ENCODE results near the gene SLC6A19. TPM values are rescaled to one million over a fixed set of nuclear protein-coding genes. Genes with fewer than 3 reads are reported as not detected.

SLC6A19 gene
- total and polyA plus RNA-seq, 10 of the 15 experiments (the other 5 are each of a cell fraction or from before 2014, with no cell fraction given), result 0.01 to 0.03 TPM; not detected in 8

DNA sequence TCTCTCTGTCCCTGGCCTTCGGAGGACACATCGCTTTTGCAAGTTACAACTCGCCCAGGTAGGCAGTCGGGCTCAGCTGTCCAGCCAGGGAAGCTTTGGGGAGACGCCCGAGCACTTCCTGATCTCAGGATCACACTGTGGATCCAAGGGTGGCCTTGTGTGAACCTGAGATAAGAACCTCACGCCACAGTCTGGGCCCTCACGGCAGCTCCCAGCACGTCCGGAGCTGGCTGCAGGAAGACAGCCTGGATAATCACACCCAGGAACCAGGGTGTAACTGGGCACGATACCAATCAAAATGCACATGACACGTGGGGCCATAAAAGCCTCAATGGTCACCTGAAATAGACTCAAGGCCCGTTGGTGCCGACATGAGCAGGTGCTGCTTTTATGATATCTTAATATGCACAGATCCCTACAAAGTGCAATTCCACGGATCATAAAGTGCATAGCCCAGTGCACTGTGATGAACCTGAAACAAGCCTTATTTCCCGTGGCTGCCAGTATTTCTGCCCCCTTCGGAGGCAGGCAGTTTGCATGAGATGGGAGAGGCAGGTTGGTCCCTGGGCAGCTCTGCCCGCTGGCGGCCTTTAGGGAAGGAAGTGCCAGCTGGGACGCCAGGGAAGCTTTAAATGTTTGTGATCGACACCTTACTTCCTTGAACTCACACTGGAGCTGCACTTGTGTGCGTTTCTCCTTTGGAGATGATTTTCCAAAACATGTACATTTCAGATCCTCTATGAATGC lies 38.3 kb downstream of the SLC6A19 start (continued):
- TF ChIP-seq, protein P1, sequence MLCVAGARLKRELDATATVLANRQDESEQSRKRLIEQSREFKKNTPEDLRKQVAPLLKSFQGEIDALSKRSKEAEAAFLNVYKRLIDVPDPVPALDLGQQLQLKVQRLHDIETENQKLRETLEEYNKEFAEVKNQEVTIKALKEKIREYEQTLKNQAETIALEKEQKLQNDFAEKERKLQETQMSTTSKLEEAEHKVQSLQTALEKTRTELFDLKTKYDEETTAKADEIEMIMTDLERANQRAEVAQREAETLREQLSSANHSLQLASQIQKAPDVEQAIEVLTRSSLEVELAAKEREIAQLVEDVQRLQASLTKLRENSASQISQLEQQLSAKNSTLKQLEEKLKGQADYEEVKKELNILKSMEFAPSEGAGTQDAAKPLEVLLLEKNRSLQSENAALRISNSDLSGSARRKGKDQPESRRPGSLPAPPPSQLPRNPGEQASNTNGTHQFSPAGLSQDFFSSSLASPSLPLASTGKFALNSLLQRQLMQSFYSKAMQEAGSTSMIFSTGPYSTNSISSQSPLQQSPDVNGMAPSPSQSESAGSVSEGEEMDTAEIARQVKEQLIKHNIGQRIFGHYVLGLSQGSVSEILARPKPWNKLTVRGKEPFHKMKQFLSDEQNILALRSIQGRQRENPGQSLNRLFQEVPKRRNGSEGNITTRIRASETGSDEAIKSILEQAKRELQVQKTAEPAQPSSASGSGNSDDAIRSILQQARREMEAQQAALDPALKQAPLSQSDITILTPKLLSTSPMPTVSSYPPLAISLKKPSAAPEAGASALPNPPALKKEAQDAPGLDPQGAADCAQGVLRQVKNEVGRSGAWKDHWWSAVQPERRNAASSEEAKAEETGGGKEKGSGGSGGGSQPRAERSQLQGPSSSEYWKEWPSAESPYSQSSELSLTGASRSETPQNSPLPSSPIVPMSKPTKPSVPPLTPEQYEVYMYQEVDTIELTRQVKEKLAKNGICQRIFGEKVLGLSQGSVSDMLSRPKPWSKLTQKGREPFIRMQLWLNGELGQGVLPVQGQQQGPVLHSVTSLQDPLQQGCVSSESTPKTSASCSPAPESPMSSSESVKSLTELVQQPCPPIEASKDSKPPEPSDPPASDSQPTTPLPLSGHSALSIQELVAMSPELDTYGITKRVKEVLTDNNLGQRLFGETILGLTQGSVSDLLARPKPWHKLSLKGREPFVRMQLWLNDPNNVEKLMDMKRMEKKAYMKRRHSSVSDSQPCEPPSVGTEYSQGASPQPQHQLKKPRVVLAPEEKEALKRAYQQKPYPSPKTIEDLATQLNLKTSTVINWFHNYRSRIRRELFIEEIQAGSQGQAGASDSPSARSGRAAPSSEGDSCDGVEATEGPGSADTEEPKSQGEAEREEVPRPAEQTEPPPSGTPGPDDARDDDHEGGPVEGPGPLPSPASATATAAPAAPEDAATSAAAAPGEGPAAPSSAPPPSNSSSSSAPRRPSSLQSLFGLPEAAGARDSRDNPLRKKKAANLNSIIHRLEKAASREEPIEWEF (IDR thresholded peaks at IDR 0.05; ENCODE audit: insufficient replicate concordance, low read depth, low read length), result no peak
- TF ChIP-seq HDGF (IDR thresholded peaks at IDR 0.05) (no peak), ZSCAN29 (IDR thresholded peaks at IDR 0.05) (no peak), RELA (IDR thresholded peaks at IDR 0.05; ENCODE audit: borderline replicate concordance, partially characterized antibody) (no peak), SPI1 (IDR thresholded peaks at IDR 0.05; ENCODE audit: borderline replicate concordance, insufficient read depth, low read depth, low read length) (no peak), MEF2A (IDR thresholded peaks at IDR 0.05; ENCODE audit: insufficient read depth, low read depth, low read length) (no peak)
- TF ChIP-seq, protein P2, sequence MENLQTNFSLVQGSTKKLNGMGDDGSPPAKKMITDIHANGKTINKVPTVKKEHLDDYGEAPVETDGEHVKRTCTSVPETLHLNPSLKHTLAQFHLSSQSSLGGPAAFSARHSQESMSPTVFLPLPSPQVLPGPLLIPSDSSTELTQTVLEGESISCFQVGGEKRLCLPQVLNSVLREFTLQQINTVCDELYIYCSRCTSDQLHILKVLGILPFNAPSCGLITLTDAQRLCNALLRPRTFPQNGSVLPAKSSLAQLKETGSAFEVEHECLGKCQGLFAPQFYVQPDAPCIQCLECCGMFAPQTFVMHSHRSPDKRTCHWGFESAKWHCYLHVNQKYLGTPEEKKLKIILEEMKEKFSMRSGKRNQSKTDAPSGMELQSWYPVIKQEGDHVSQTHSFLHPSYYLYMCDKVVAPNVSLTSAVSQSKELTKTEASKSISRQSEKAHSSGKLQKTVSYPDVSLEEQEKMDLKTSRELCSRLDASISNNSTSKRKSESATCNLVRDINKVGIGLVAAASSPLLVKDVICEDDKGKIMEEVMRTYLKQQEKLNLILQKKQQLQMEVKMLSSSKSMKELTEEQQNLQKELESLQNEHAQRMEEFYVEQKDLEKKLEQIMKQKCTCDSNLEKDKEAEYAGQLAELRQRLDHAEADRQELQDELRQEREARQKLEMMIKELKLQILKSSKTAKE (IDR thresholded peaks at IDR 0.05; ENCODE audit: low read depth, poor library complexity, severe bottlenecking), result no peak
- TF ChIP-seq, protein P3, sequence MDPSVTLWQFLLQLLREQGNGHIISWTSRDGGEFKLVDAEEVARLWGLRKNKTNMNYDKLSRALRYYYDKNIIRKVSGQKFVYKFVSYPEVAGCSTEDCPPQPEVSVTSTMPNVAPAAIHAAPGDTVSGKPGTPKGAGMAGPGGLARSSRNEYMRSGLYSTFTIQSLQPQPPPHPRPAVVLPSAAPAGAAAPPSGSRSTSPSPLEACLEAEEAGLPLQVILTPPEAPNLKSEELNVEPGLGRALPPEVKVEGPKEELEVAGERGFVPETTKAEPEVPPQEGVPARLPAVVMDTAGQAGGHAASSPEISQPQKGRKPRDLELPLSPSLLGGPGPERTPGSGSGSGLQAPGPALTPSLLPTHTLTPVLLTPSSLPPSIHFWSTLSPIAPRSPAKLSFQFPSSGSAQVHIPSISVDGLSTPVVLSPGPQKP (IDR thresholded peaks at IDR 0.05; ENCODE audit: low read depth, low read length), result no peak

Data from GM12878 (cell line).